Activated naive CD4-positive, alpha-beta T cell treated with Interleukin-2 at 50 U/mL for 16 hours (primary cell): Measurements from ENCODE around the gene TSC2.

Experiments used
- DNase-seq: peaks from one replicate; pipeline ENCODE4 v3.0.0-alpha.2; 2020

Gene TSC2

GRCh38 chr16:2044541-2044940 is 3.2 kb upstream of the TSC2 start:
- DNase-seq: no peak

- DNase-seq: no peak
Observed at GRCh38 chr16:2045965-2046892, 1.6 kb upstream of the TSC2 start.

DNA sequence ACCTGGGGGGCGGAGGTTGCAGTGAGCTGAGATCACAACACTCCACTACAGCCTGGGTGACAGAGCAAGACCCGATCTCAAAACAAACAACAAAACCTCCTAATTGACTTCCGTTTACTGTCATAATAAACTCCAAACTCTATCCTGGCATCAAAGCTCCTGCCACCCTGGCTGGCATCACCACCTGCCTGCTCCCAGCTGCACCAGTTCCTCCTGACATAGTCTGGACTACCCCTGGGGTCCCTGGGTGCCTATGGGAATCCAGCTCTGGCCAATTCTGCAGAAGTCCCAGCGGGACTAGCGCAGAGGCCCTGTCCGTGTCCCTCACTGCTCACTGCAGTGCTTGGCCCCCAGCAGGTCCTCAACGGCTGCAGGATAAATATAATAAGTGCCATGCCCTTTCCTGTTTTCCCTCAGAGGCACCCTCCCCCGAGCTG is 874 bp upstream of the TSC2 start:
- DNase-seq: no peak

DNA sequence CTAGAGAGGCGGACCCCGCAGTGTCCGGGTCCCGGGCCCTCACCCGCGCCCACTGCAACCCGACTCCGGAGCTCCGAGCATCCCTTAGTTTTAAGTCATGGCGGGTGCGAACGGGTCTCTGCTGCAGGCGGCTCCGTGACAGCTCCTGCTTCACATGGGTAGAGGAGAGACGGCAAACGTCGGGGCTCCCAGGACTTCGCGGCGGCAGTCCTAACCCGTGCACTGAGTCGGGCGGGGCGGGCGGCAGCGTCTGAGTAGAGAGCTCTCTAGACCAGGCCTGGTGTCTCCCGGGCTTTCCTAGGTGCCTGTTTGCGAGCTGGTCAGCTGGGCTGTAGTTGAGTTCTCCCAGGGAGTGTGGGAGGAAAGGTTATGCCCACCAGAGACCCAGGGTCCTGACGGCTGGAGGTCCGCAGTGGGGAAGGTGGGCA is 345 bp downstream of the TSC2 start:
- DNase-seq: no peak

GRCh38 chr16:2053211-2053610 is 5.4 kb downstream of the TSC2 start:
- no peak for DNase-seq

- no peak for DNase-seq
Observed at GRCh38 chr16:2053897-2054296, 6.1 kb downstream of the TSC2 start.

DNA sequence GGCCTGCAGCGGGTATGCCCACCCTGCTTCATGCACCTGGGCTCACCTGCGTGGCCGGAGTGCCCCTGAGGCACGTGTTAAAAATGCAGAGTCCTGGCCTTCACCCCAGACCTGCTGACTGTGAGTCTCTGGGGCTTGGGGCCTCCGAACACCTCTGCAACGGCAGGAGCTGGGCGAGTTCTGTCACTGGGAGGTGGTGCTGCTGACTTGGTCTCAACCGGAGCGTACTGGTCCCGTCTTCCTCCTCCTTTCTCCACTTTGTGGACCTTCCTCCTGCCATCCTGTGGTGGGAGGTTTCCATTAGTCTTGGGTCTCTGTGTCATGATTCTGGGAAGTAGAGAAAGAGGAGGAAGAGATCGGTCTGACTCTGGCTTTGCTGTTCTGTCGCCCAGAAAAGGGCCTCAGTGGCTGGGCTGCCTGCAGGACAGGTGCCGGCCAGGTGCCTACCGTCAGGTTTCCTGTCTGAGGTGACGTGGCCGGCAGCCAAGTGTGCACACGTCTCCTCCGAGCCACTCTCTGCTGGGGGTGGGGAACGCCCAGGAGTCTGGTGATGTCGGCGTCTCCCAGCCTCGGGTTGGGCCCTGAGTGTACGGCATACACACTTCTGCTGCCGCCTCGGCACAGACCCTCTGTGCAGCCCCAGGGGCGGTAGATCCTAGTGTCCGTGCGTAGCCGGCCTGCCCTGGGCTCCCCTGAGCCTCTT is 6.9 kb downstream of the TSC2 start:
- no peak for DNase-seq

DNA sequence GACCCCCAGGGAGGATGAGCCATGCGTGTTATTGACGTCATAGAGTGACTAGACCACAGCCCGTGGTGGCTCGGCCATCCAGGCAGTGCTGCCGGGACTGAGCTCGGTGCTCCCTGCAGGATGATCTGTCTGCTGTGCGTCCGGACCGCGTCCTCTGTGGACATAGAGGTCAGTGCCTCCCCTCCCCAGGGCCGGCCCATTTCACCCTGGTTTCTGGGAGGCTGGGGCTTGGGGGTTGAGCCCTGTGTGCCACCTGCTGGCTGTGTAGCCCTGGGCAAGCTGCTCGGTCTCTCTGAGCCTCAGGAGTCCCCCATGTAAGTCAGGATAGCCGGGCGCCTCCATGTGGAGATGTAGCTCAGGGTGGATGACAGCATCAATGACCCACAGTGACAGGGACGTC is 8.3 kb downstream of the TSC2 start:
- no peak for DNase-seq

GRCh38 chr16:2056681-2057407 is 9.1 kb downstream of the TSC2 start:
- no peak for DNase-seq

DNA sequence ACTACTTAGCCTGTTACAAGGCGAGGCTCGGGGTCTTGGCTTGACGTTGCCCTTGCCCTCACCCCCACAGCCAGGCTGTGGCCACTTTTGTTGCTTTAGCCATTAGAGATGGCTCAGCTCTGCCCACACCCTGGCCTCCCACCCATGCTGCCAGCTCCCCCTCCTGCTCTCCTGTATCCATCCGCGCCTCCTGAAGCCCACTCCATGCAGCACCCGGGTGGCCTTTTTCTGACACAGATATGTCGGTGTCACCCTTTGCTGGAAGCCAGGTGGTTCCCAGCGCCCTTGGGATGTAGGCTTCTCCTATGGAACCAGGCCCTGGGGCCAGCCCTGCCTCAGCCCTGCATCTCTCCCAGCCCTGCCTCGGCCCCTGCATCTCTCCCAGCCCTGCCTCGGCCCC is 9.7 kb downstream of the TSC2 start:
- no peak for DNase-seq

- no peak for DNase-seq
Observed at GRCh38 chr16:2058420-2058819, 10.6 kb downstream of the TSC2 start.

- no peak for DNase-seq
Observed at GRCh38 chr16:2058872-2059271, 11.1 kb downstream of the TSC2 start.

DNA sequence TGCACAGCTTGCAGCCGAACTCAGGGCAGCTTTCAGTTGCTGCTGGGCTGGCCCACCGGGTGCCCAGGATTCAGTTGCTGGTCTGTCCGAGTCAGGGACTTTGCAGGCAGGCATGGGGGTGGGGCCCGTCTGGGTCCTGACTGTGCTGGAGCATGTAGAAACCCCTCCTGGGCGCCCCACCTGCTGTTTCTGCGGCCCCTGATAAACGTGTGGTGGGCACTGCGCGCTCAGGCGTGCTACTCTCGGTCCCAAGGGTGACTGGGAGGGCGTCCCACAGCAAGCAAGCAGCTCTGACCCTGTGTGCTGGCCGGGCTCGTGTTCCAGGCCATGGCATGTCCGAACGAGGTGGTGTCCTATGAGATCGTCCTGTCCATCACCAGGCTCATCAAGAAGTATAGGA is 12.6 kb downstream of the TSC2 start:
- DNase-seq: no peak

GRCh38 chr16:2061023-2061422 is 13.2 kb downstream of the TSC2 start:
- no peak for DNase-seq

- DNase-seq: no peak
Observed at GRCh38 chr16:2061526-2061925, 13.7 kb downstream of the TSC2 start.

DNA sequence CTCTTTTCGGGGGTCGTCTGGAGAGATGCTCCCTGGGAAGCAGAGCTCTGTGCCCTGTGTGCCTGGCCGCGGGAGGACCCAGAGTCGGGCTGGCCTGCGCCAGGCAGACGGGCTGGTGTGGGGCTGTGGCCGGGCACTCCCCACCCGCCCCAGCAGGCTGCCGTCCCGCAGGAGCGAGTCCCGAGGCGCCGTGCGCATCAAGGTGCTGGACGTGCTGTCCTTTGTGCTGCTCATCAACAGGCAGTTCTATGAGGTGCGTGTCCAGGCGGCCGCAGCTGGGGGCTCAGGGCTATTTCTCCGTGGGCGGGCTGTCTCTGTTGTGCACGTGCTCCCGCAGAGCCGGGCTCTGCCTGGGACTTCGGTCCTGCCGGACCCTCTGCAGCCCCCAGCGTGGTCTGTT is 15.0 kb downstream of the TSC2 start:
- DNase-seq: no peak

DNA sequence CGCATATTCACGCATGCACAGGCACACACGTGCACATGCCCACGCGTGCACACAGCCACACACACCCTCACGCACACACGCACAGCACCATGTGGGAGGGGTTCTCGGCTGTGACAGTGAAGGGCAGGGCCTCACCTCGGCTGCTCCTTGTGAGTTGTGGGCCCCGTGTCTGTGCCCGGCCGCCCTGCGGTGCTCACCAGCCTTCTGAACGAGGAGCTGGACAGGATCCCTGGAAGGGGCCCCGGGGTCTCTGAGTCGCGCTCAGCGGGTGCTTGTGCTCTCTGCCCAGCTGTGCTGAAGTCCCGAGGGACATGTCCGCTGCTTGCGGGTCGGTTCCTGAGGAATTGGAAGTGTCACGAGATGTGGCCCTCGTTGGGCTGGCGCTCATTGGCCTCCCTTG is 16.1 kb downstream of the TSC2 start:
- DNase-seq: no peak

DNA sequence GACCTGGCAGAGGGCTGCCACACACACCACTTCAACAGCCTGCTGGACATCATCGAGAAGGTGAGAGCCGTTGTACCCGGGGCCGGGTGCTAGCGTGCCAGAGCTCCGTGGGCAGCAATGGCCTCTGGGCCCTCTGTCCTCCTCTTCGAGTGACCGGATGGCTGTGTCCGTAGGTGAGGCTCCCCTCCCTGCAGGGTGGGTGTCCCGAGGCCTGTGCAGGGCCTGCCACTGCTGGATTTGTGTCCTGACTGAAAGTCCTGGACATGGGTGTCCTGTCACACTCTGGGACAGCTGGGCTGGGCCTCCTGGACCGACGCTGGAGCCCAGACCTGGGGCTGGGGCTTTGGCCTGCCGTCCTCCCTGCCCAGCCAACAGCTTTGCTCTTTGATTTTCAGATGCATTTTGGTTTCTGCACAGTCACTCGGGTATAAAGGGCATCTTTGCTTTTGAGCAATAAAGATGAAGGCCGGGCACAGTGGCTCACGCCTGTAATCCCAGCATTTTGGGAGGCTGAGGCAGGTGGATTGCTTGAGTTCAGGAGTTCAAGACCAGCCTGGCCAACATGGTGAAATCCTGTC is 16.7 kb downstream of the TSC2 start:
- DNase-seq: no peak

DNA sequence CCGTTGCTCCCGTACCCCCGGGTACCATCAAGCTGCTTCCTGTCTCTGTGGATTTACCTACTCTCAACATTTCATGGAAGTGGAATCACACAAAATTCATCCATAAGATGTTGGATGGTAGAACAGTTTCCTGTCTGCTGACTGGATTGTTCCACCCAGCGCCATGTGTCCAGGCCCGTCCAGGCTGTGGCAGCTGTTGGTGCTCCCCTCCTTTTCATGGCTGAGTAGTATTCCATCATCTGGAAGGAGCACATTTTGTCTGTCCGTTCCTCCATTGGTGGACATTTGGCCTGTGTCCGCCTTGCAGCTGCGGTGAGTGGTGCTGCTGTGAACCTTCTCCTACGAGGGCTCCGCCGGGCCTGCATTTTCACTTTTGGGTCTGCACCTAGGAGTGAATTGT is 18.4 kb downstream of the TSC2 start:
- DNase-seq: no peak

DNA sequence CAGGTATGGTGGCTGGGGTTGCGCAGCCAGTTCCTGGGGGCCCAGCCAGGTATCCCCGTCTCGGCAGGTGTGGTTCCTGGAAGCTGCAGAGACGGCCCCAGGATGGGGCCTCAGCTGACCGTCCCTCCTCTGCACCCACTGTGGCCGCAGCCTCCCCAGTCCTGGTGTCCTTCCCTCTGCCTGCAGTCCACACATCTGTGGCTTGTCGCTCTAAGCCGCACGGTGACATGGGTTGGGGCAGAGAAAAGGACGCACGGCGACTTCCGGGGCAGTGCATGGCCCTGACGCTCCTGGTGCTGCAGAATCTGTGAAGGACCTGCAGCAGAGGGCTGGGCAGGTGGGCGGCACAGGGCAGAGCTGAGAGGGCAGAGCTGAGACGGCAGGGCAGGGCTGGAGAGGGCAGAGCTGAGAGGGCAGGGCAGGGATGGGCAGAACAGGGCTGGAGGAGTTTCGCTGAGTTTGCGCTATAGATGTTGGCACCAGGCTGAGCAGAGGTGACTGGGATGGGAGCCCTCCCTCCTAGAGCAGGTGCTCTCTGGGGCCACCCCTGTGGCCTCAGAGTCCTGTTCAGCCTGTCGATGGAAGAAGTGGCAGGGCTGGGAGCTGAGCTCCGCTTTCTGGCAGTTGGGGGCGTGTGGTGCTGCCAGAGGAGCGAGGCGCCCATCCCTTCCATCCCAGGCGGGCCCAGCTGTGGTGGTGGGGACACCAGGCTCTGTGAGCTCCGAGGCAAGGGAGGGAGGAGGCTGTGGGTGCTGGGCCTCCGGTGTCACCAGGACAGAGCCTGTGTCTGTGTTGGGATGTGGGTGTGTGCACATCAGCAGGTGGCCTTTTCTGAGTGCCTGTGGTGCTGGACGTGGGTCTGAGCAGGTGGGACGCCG is 23.0 kb downstream of the TSC2 start:
- no peak for DNase-seq

- DNase-seq: no peak
Observed at GRCh38 chr16:2071454-2072202, 23.8 kb downstream of the TSC2 start.
